WERI-Rb-1 (cell line): ENCODE measurements around the gene NME9.

ENCODE experiments used
- DNase-seq: peaks from one replicate; pipeline ENCODE4 v3.0.0-alpha.2; 2020
- H3K27ac ChIP-seq: fragments of 250-450 bp; sonication (Bioruptor Pico); 2 replicates; pipeline ENCODE4 v1.5.1; 2020; ENCODE audit warnings: mild to moderate bottlenecking, moderate library complexity
- H3K27me3 ChIP-seq: fragments of 250-450 bp; sonication (Bioruptor Pico); 2 replicates; pipeline ENCODE4 v1.5.1; 2021; ENCODE audit warnings: mild to moderate bottlenecking, low read depth, moderate library complexity; ENCODE audit not compliant: insufficient read depth, severe bottlenecking
- H3K36me3 ChIP-seq: fragments of 250-450 bp; sonication (Bioruptor Pico); 2 replicates; pipeline ENCODE4 v1.5.1; 2020; ENCODE audit warnings: mild to moderate bottlenecking, moderate library complexity
- H3K4me3 ChIP-seq: 2 replicates; pipeline ENCODE4 v1.5.1; 2011; ENCODE audit warnings: low read depth, mild to moderate bottlenecking, control low read depth, low read length
- H3K9me3 ChIP-seq: fragments of 250-450 bp; sonication (Bioruptor Pico); 2 replicates; pipeline ENCODE4 v1.5.1; 2021; ENCODE audit warnings: mild to moderate bottlenecking, moderate library complexity; ENCODE audit not compliant: severe bottlenecking
- CTCF ChIP-seq: IDR thresholded peaks from 2 replicates; pipeline ENCODE4 v1.5.1; 2011; ENCODE audit warnings: low read depth, mild to moderate bottlenecking, control low read depth, inconsistent platforms, low read length

The NME9 gene

GRCh38 chr3:138254216-138254615 is 75.4 kb downstream of the NME9 start:
- H3K4me3 ChIP-seq, result no peak overlapping the region
- no peaks in the 10 kb centered on the region for H3K27me3 ChIP-seq
- H3K27ac ChIP-seq, result no peak overlapping the region
- no peak for TF ChIP-seq CTCF
- DNase-seq, result no peak
- no peaks in the 10 kb centered on the region for H3K36me3 ChIP-seq
- no peaks in the 10 kb centered on the region for H3K9me3 ChIP-seq

- H3K36me3 ChIP-seq, result peaks cover 3% of the 10 kb centered on the region
- TF ChIP-seq CTCF, result no peak
- no peaks in the 10 kb centered on the region for H3K9me3 ChIP-seq
- no peak overlapping the region for H3K4me3 ChIP-seq
- no peaks in the 10 kb centered on the region for H3K27me3 ChIP-seq
- no peak overlapping the region for H3K27ac ChIP-seq
- no peak for DNase-seq
Observed at GRCh38 chr3:138253609-138254008, 76.0 kb downstream of the NME9 start.
